Measurements from ENCODE around the gene RIOK3. TPM values are rescaled to one million over a fixed set of nuclear protein-coding genes. Genes with fewer than 3 reads are reported as not detected.

Gene RIOK3
- polyA plus RNA-seq, 2 of the 4 experiments (the other 2 are of a cell fraction) = 25.3 to 43.3 TPM

DNA sequence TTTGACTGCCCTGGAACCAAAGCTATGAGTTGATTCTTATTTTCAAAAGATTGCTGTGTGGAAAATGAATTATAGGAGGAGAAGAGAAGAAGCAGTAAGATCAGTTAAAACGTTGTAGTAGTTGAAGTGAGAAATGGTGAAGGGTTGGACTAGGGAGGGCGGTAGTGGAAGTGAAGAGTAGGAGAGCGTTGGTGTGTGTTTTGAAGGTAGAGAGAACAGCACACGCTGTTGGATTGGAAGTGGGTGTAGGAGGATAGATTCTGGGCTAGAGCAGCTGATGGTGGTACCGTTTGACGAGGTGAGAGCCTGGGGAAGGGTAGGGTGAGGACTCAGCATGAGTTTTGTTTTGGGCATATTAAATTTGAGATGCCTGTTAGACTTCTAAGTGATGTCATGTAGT lies 18.4 kb downstream of the RIOK3 start:
- Histone ChIP-seq H3K4me3 (no peak overlapping the region), H3K9me3 (no peaks in the 10 kb centered on the region), H3K4me2 (no peak overlapping the region), H3K27ac (no peak overlapping the region), H3K4me1 (no peaks in the 10 kb centered on the region)
- FAIRE-seq (no peak), DNase-seq (ENCODE audit: low read depth in 1 of 2, low spot score in 1 of 2) (no peak), ATAC-seq (no peak; a peak in 1 of 6 replicates)
- WGBS (ENCODE audit: missing lambda C conversion rate) = 91% methylated on average over 6 of the region's 6 CpGs
- CTCF ChIA-PET = no interaction called here
- TF ChIP-seq RAD21 (conservative IDR thresholded peaks at IDR 0.05 in 1 of 2, IDR thresholded peaks at IDR 0.05 in 1 of 2) (no peak), CHD4 (IDR thresholded peaks at IDR 0.05; ENCODE audit: borderline replicate concordance) (no peak), GATA3 (IDR thresholded peaks at IDR 0.05; ENCODE audit: borderline replicate concordance) (no peak), E2F6 (IDR thresholded peaks at IDR 0.05; ENCODE audit: borderline replicate concordance, low read depth) (no peak), NPAS2 (CRISPR knock-in tag; IDR thresholded peaks at IDR 0.05; ENCODE audit: borderline replicate concordance) (no peak), RARB (CRISPR knock-in tag; IDR thresholded peaks at IDR 0.05) (no peak), FOSB (CRISPR knock-in tag; IDR thresholded peaks at IDR 0.05) (no peak), POLR2A (IDR thresholded peaks at IDR 0.05; ENCODE audit: low read length) (no peak), PBX3 (IDR thresholded peaks at IDR 0.05) (no peak), EHMT2 (IDR thresholded peaks at IDR 0.05; ENCODE audit: low read depth) (no peak), TP53 (CRISPR knock-in tag; IDR thresholded peaks at IDR 0.05) (no peak)
- TF ChIP-seq, protein P1, sequence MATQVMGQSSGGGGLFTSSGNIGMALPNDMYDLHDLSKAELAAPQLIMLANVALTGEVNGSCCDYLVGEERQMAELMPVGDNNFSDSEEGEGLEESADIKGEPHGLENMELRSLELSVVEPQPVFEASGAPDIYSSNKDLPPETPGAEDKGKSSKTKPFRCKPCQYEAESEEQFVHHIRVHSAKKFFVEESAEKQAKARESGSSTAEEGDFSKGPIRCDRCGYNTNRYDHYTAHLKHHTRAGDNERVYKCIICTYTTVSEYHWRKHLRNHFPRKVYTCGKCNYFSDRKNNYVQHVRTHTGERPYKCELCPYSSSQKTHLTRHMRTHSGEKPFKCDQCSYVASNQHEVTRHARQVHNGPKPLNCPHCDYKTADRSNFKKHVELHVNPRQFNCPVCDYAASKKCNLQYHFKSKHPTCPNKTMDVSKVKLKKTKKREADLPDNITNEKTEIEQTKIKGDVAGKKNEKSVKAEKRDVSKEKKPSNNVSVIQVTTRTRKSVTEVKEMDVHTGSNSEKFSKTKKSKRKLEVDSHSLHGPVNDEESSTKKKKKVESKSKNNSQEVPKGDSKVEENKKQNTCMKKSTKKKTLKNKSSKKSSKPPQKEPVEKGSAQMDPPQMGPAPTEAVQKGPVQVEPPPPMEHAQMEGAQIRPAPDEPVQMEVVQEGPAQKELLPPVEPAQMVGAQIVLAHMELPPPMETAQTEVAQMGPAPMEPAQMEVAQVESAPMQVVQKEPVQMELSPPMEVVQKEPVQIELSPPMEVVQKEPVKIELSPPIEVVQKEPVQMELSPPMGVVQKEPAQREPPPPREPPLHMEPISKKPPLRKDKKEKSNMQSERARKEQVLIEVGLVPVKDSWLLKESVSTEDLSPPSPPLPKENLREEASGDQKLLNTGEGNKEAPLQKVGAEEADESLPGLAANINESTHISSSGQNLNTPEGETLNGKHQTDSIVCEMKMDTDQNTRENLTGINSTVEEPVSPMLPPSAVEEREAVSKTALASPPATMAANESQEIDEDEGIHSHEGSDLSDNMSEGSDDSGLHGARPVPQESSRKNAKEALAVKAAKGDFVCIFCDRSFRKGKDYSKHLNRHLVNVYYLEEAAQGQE (IDR thresholded peaks at IDR 0.05) = no peak
- TF ChIP-seq, protein P2, sequence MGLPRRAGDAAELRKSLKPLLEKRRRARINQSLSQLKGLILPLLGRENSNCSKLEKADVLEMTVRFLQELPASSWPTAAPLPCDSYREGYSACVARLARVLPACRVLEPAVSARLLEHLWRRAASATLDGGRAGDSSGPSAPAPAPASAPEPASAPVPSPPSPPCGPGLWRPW (IDR thresholded peaks at IDR 0.05) = no peak
- POLR2A ChIA-PET = no interaction called here

DNA sequence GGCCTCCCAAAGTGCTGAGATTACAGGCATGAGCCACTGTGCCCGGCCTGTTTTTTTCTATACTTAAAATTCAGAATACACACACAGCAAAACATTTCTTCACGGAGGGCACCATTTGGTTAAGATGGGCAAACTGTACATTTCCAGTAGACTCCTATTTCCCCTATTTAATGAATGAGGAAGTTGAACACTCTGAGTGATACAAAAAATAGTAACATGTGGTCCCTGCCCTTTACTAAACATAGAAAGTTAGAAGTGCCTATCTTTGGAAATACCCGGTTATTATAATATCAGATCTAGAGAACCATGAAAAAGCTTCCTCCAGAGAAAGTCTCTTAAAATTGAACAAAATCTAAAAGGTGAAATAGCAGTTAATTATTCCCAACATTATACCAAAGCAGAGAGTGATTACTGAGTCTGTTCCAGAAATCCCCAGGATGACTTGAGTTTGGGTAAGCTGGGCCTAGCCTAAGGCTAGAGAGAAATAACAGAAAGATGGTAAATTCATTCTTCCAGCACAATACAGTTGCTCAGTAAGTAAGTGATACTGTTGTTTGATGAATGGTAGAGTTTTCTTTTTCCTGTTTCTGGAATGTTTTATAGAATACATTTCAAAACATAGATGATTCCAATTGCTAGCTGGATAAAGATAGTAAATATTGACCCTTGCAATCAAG lies 26.9 kb downstream of the RIOK3 start:
- ATAC-seq (no peak), FAIRE-seq (no peak), DNase-seq (ENCODE audit: low read depth in 1 of 2, low spot score in 1 of 2) (no peak)
- ChIA-PET POLR2A (no interaction called here), CTCF (interaction anchor here (0.9 to 1.6 kb wide), 2 partner anchors 19 to 36 kb away, joined by 3 to 4 read pairs; no protein-coding TSS in a partner anchor)
- 85% methylated on average over 3 of the region's 3 CpGs for WGBS (ENCODE audit: missing lambda C conversion rate)
- Histone ChIP-seq H3K27ac (no peak overlapping the region), H3K9me3 (no peaks in the 10 kb centered on the region), H3K4me2 (no peak overlapping the region), H3K4me3 (no peak overlapping the region), H3K4me1 (no peaks in the 10 kb centered on the region)
- TF ChIP-seq HDAC2 (IDR thresholded peaks at IDR 0.05) (no peak), CTCF (IDR thresholded peaks at IDR 0.05) (no peak), HMGXB4 (CRISPR knock-in tag; IDR thresholded peaks at IDR 0.05; ENCODE audit: borderline replicate concordance) (no peak), SMC3 (IDR thresholded peaks at IDR 0.05) (no peak), HOXB13 (CRISPR knock-in tag; IDR thresholded peaks at IDR 0.05; ENCODE audit: low read depth) (no peak), ZFP36 (IDR thresholded peaks at IDR 0.05; ENCODE audit: borderline replicate concordance, partially characterized antibody) (no peak), CEBPB (IDR thresholded peaks at IDR 0.05) (no peak), NPAS2 (CRISPR knock-in tag; IDR thresholded peaks at IDR 0.05; ENCODE audit: borderline replicate concordance) (no peak), SREBF2 (IDR thresholded peaks at IDR 0.05) (no peak), MAX (IDR thresholded peaks at IDR 0.05) (no peak), ESRRA (IDR thresholded peaks at IDR 0.05; ENCODE audit: borderline replicate concordance, low read length) (no peak)
- TF ChIP-seq, protein P3, sequence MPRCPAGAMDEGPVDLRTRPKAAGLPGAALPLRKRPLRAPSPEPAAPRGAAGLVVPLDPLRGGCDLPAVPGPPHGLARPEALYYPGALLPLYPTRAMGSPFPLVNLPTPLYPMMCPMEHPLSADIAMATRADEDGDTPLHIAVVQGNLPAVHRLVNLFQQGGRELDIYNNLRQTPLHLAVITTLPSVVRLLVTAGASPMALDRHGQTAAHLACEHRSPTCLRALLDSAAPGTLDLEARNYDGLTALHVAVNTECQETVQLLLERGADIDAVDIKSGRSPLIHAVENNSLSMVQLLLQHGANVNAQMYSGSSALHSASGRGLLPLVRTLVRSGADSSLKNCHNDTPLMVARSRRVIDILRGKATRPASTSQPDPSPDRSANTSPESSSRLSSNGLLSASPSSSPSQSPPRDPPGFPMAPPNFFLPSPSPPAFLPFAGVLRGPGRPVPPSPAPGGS (IDR thresholded peaks at IDR 0.05) = no peak

Data from A549 (cell line).